NOMO-1 treated with DMSO at 0.1 percent for 48 hours (cell line): ENCODE results near the gene OXTR.

ENCODE experiments used
- DNase-seq: peaks from one replicate; lab custom pipeline; 2025; ENCODE audit not compliant: unreplicated experiment; lab: John Stamatoyannopoulos, UW

OXTR gene

GRCh38 chr3:8767667-8768363 lies 1.6 kb downstream of the OXTR start:
- no peak for DNase-seq

GRCh38 chr3:8767256-8767666 lies 2.2 kb downstream of the OXTR start:
- no peak for DNase-seq

- no peak for DNase-seq
These were observed 3.3 kb downstream of the OXTR start for GRCh38 chr3:8766148-8766547.

- no peak for DNase-seq
These were observed 3.9 kb downstream of the OXTR start for GRCh38 chr3:8765528-8765927.

GRCh38 chr3:8764528-8764927 lies 4.9 kb downstream of the OXTR start:
- DNase-seq = no peak

GRCh38 chr3:8762607-8763377 lies 6.6 kb downstream of the OXTR start:
- no peak for DNase-seq

- no peak for DNase-seq
These were observed 7.5 kb downstream of the OXTR start for GRCh38 chr3:8761866-8762265.

GRCh38 chr3:8760506-8760905 lies 8.9 kb downstream of the OXTR start:
- DNase-seq = no peak

GRCh38 chr3:8760091-8760490 lies 9.3 kb downstream of the OXTR start:
- no peak for DNase-seq

- no peak for DNase-seq
These were observed 10.2 kb downstream of the OXTR start for GRCh38 chr3:8759038-8759707.

- DNase-seq = no peak
These were observed 11.6 kb downstream of the OXTR start for GRCh38 chr3:8757551-8758518.

GRCh38 chr3:8756671-8757070 lies 12.7 kb downstream of the OXTR start:
- no peak for DNase-seq

GRCh38 chr3:8755564-8756237 lies 13.7 kb downstream of the OXTR start:
- no peak for DNase-seq

- DNase-seq = no peak
These were observed 14.3 kb downstream of the OXTR start for GRCh38 chr3:8755097-8755496.

GRCh38 chr3:8752832-8753231 lies 16.6 kb downstream of the OXTR start:
- no peak for DNase-seq

GRCh38 chr3:8749316-8749715 lies 20.1 kb downstream of the OXTR start:
- DNase-seq = no peak

- no peak for DNase-seq
These were observed 22.6 kb downstream of the OXTR start for GRCh38 chr3:8746780-8747345.

- DNase-seq = no peak
These were observed 23.6 kb downstream of the OXTR start for GRCh38 chr3:8745619-8746370.

GRCh38 chr3:8743911-8744310 lies 25.5 kb downstream of the OXTR start:
- DNase-seq = no peak
